Endothelial cell of hepatic sinusoid (primary cell): Measurements from ENCODE around the gene CHST6.
"Not testable (repeated sequence)": the region's sequence is repeated elsewhere in the genome, so short reads cannot be mapped to it uniquely, and the experiment has no call there.

Experiments
- in situ Hi-C: cut with HindIII; loops from 2 replicates; pipeline ENCODE4 v1.10.0; 2017; ENCODE audit warnings: low sequenced_read_pairs

Gene CHST6

GRCh38 chr16:75495076-75495674 lies at the start of gene CHST6:
Gene CHST6 (minus strand): TSS chr16:75495441. CDS start chr16:75479828, 15,613 bp downstream.
- in situ Hi-C loops, result loop anchor here (25.0 kb wide), 1 partner anchor 267 kb away; no protein-coding TSS in a partner anchor

GRCh38 chr16:75542462-75542861 lies 47.2 kb upstream of the CHST6 start:
- in situ Hi-C loops, result not testable (repeated sequence)

- in situ Hi-C loops, result no loop called here
Measured at GRCh38 chr16:75541236-75541635, 46.0 kb upstream of the CHST6 start.

- in situ Hi-C loops, result not testable (repeated sequence)
Measured at GRCh38 chr16:75538882-75539565, 43.8 kb upstream of the CHST6 start.

GRCh38 chr16:75537776-75538175 lies 42.5 kb upstream of the CHST6 start:
- in situ Hi-C loops, result no loop called here

- in situ Hi-C loops, result no loop called here
Measured at GRCh38 chr16:75535901-75536300, 40.7 kb upstream of the CHST6 start, which contains the start of gene CHST5. Gene CHST5 (minus strand): TSS chr16:75536108. CDS start chr16:75530384, 5,724 bp downstream.

GRCh38 chr16:75535211-75535843 lies 40.1 kb upstream of the CHST6 start:
- in situ Hi-C loops, result no loop called here

GRCh38 chr16:75534560-75535205 lies 39.4 kb upstream of the CHST6 start:
- in situ Hi-C loops, result no loop called here

- in situ Hi-C loops, result no loop called here
Measured at GRCh38 chr16:75532791-75533190, 37.5 kb upstream of the CHST6 start.

- in situ Hi-C loops, result no loop called here
Measured at GRCh38 chr16:75532142-75532765, 37.0 kb upstream of the CHST6 start.

GRCh38 chr16:75529959-75530358 lies 34.7 kb upstream of the CHST6 start:
- in situ Hi-C loops, result no loop called here

GRCh38 chr16:75529056-75529905 lies 34.0 kb upstream of the CHST6 start:
- in situ Hi-C loops, result no loop called here

GRCh38 chr16:75527825-75528299 lies 32.6 kb upstream of the CHST6 start:
- in situ Hi-C loops, result no loop called here

GRCh38 chr16:75526032-75526790 lies 31.0 kb upstream of the CHST6 start:
- in situ Hi-C loops, result no loop called here

- in situ Hi-C loops, result no loop called here
Measured at GRCh38 chr16:75519175-75519574, 23.9 kb upstream of the CHST6 start.

GRCh38 chr16:75516189-75516966 lies 21.1 kb upstream of the CHST6 start:
- in situ Hi-C loops, result not testable (repeated sequence)

- in situ Hi-C loops, result no loop called here
Measured at GRCh38 chr16:75514296-75514695, 19.1 kb upstream of the CHST6 start.

GRCh38 chr16:75506574-75506973 lies 11.3 kb upstream of the CHST6 start:
- in situ Hi-C loops, result no loop called here
